BE2C (cell line): Measurements from ENCODE around the gene SRRM4.
"Not testable (repeated sequence)": the region's sequence is repeated elsewhere in the genome, so short reads cannot be mapped to it uniquely, and the experiment has no call there.

Source experiments
- DNase-seq: peaks from one replicate; pipeline ENCODE4 v3.0.0-alpha.2; 2020
- H3K27me3 ChIP-seq: fragments of 250-450 bp; sonication (Bioruptor Pico); 2 replicates; pipeline ENCODE4 v1.5.1; 2020; ENCODE audit warnings: mild to moderate bottlenecking
- H3K36me3 ChIP-seq: fragments of 250-450 bp; sonication (Bioruptor Pico); 2 replicates; pipeline ENCODE4 v1.5.1; 2020; ENCODE audit warnings: mild to moderate bottlenecking
- H3K4me1 ChIP-seq: fragments of 250-450 bp; sonication (Bioruptor Pico); 2 replicates; pipeline ENCODE4 v1.5.1; 2020
- H3K4me3 ChIP-seq: 2 replicates; pipeline ENCODE4 v1.5.1; 2011; ENCODE audit warnings: low read depth, low read length
- H3K9me3 ChIP-seq: fragments of 250-450 bp; sonication (Bioruptor Pico); 2 replicates; pipeline ENCODE4 v1.5.1; 2020
- TF ChIP-seq, protein P1 (sequence below): IDR thresholded peaks from 2 replicates; pipeline ENCODE4 v1.5.1; 2012; ENCODE audit warnings: mild to moderate bottlenecking, low read depth, low read length

Gene SRRM4

DNA sequence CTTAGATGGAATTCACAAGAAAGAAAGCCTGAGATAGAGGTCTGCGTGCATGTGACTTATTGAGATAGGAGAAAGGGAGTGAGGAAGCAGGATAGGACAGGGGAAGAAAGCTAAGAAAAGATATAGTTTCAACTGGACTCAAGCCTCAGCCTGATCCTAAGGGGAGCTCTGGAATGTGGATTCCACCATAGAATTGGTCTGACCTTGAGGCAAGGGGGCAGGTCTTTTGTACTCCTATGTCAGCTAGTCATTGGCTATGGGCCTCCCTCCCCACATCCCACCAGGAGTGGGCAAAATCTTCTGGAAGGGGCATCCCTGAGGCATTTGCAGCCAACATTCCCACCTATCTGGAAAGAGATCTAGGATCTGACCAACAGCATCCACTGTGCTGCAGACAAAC, 108.9 kb downstream of the SRRM4 start:
- no peak for DNase-seq
- TF ChIP-seq, protein P1, sequence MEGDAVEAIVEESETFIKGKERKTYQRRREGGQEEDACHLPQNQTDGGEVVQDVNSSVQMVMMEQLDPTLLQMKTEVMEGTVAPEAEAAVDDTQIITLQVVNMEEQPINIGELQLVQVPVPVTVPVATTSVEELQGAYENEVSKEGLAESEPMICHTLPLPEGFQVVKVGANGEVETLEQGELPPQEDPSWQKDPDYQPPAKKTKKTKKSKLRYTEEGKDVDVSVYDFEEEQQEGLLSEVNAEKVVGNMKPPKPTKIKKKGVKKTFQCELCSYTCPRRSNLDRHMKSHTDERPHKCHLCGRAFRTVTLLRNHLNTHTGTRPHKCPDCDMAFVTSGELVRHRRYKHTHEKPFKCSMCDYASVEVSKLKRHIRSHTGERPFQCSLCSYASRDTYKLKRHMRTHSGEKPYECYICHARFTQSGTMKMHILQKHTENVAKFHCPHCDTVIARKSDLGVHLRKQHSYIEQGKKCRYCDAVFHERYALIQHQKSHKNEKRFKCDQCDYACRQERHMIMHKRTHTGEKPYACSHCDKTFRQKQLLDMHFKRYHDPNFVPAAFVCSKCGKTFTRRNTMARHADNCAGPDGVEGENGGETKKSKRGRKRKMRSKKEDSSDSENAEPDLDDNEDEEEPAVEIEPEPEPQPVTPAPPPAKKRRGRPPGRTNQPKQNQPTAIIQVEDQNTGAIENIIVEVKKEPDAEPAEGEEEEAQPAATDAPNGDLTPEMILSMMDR: no peak
- Histone ChIP-seq H3K36me3 (no peaks in the 10 kb centered on the region; the same call in 1 of the 2 replicates), H3K4me3 (no peak overlapping the region), H3K27me3 (no peaks in the 10 kb centered on the region), H3K4me1 (peaks cover 14% of the 10 kb centered on the region; the same call in 1 of the 2 replicates), H3K9me3 (no peaks in the 10 kb centered on the region)

DNA sequence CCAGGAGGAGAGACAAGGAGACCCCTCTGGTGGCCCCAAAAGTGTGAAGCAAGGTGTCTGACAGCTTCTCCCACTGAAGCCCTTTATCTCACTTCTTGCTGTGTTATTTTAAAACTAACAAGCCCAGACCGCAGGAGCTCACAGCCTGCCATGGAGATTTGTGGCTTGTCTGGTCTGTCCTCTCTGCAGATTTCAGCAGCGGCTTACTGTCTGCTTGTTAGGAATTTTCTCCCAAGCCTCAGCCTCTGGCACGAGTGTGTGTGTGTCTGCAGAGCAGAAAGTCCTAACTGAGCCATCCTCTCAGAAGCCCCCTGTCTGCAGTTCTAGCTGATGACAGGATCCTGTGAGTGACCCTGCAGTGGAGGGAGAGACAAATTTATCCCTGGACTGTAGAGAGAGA, 109.5 kb downstream of the SRRM4 start:
- Histone ChIP-seq H3K4me1 (peaks cover 14% of the 10 kb centered on the region; the same call in 1 of the 2 replicates), H3K9me3 (no peaks in the 10 kb centered on the region), H3K36me3 (no peaks in the 10 kb centered on the region), H3K4me3 (no peak overlapping the region), H3K27me3 (no peaks in the 10 kb centered on the region)
- no peak for DNase-seq
- TF ChIP-seq, protein P1: 0 out of 2 replicates have a peak, but pooled peaks have one; percentile 5

DNA sequence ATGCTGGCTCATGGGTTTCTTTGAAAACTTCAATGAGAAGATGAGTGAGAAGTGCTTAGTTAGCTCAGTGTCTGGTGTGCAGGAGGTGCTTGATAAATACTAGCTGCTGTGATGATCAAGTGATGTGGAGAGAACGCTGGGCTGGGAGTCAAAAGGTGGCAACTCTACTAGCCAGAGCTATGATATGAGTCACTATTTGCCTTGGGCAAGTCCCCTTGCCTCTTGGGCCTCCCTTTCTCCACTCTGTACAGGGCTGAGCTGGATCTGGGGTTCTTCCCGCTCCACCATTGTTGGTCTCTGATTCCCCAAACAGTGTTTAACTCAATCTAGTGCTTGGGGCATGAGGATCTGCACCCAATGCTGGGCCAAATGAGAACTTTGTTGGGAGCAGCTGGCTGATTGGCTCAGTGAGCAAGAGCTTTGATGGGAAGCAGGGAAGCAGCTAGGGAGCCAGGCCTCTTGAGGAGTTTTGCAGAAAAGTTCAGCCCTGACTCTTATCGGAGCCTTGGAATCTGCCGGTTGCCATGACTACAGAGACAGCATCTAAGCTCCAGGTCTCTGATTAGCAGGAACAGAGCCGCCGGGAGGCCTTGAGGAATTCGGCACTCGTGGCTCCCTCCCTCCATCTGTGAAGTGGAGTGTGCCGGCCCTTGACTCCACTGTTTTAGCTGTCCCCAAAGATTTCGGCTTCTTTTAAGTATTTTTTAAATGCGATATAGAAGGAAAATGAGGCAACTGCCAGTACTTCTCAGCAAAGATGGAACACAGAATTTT, 115.3 kb downstream of the SRRM4 start:
- peaks cover 12% of the 10 kb centered on the region for H3K36me3 ChIP-seq
- no peaks in the 10 kb centered on the region; the same call in 1 of the 2 replicates for H3K9me3 ChIP-seq
- TF ChIP-seq, protein P1: no peak

DNA sequence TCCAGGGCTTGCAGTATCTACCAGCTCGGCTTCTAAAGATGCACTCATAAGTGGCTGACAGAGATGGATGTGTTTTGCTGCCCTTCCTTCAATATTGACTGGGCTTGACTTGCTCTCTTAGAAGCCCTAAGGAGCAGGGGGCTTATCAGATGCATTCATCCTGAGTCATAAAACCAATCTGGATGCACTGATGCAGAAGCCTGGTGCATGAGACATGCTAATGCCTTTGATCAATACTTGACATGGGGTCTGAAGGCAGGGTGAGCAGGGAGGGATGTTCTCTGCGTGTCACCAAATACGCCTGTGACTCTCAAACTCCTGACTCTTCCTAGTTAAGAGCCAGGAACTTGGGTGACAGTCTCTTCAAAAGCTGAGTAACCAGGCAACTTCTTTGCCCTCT, 119.6 kb downstream of the SRRM4 start:
- peaks cover 7% of the 10 kb centered on the region for H3K4me1 ChIP-seq
- no peak overlapping the region for H3K4me3 ChIP-seq
- no peaks in the 10 kb centered on the region for H3K27me3 ChIP-seq
- TF ChIP-seq, protein P1: no peak
- no peaks in the 10 kb centered on the region; the same call in 1 of the 2 replicates for H3K9me3 ChIP-seq
- DNase-seq: no peak
- peaks cover 21% of the 10 kb centered on the region for H3K36me3 ChIP-seq

More for the DNA sequence above, 115.3 kb downstream of the SRRM4 start:
- no peak overlapping the region for H3K4me3 ChIP-seq
- DNase-seq: peak; percentile 18
- H3K27me3 ChIP-seq: no peaks in the 10 kb centered on the region
- H3K4me1 ChIP-seq: peaks cover 7% of the 10 kb centered on the region

DNA sequence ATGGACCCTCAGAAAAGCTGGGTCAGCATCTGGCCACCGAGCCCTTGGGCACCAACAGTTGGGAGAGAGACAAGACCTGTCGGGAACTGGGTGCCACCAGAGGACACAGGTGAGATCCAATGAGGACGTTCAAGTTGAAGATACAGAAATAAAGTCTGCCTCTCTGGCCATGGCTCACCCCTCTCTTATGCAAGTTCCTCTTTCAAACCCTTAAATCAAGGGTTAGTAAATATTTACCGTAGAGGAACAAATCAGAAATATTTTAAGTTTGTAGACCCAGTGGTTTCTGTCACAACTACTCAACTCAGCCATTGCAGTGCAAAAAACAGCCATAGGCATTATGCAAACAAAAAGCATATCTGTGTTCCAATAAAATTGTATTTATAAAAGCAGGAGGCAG, 120.9 kb downstream of the SRRM4 start:
- Histone ChIP-seq H3K27me3 (no peaks in the 10 kb centered on the region), H3K36me3 (peaks cover 21% of the 10 kb centered on the region), H3K9me3 (no peaks in the 10 kb centered on the region; the same call in 1 of the 2 replicates), H3K4me3 (no peak overlapping the region), H3K4me1 (no peaks in the 10 kb centered on the region; the same call in 1 of the 2 replicates)
- TF ChIP-seq, protein P1: no peak
- no peak for DNase-seq

DNA sequence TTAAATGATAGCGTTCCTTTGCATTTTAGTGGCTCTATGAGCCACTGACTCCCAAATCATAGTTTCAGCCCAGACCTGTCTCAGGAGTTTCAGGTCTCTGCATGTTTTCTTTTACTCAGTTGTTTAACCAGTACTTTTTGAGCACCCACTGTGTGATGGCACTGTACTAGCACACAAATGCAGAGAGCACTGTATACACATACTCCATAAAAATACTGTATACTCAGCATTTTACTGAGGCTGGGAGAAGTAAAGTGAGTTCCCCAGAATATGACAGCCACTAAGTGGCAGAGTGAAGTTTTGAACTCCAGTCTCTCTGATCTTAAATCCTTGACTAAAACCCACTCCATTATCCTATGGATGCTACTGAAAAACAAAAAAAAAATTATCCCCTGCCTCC, 121.4 kb downstream of the SRRM4 start:
- no peaks in the 10 kb centered on the region; the same call in 1 of the 2 replicates for H3K4me1 ChIP-seq
- no peak for DNase-seq
- TF ChIP-seq, protein P1: no peak
- no peak overlapping the region for H3K4me3 ChIP-seq
- no peaks in the 10 kb centered on the region for H3K27me3 ChIP-seq
- H3K36me3 ChIP-seq: peaks cover 21% of the 10 kb centered on the region
- H3K9me3 ChIP-seq: no peaks in the 10 kb centered on the region; the same call in 1 of the 2 replicates

DNA sequence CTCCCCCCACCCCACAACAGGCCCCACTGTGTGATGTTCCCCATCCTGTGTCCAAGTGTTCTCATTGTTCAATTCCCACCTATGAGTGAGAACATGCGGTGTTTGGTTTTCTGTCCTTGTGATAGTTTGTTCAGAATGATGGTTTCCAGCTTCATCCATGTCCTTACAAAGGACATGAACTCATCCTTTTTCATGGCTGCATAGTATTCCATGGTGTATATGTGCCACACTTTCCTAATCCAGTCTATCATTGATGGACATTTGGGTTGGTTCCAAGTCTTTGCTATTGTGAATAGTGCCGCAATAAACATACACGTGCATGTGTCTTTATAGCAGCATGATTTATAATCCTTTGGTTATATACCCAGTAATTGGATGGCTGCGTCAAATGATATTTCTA, 123.6 kb downstream of the SRRM4 start:
- not testable (repeated sequence) for H3K9me3 ChIP-seq, DNase-seq, H3K36me3 ChIP-seq

More for the DNA sequence above, 123.6 kb downstream of the SRRM4 start:
- H3K4me3 ChIP-seq, H3K27me3 ChIP-seq, H3K4me1 ChIP-seq: not testable (repeated sequence)
